HG03103 (cell line): ENCODE results near the gene RCAN2.
A peak's percentile ranks its signal among the peaks of the same experiment; 100 is the strongest.

Experiments
- ATAC-seq: cut with Tn5 transposase; IDR thresholded peaks from one replicate; pipeline ENCODE4 v1.9.1; 2021; ENCODE audit warnings: low read depth; ENCODE audit not compliant: unreplicated experiment

Gene RCAN2

DNA sequence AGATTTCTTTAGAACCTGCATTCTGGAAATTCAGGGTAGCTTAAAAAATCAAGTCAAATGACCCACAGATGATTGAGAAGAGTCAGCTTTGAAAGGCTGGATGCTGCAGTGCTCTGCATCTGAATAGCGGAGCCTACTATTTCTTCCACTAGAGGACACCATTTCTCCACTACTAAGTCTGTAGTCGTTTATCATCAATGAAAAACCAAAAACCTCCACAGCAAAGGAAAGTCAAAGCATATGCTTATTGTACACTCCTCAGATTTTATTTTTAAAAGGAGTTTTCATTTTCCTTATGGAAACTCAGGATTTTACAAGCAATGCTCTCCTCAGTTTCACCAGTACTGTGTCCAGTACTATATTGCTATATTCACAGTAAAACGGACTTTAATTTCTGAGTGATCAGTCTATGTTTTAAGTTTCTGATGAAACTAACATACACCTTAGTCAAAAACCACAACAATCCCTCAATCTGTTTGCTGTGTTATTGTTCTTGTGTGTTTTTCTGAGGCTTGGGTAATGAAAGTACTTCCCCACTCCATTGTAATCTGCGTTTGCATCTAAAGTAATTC is 269.9 kb downstream of the RCAN2 start:
- peak; percentile 43 for ATAC-seq

DNA sequence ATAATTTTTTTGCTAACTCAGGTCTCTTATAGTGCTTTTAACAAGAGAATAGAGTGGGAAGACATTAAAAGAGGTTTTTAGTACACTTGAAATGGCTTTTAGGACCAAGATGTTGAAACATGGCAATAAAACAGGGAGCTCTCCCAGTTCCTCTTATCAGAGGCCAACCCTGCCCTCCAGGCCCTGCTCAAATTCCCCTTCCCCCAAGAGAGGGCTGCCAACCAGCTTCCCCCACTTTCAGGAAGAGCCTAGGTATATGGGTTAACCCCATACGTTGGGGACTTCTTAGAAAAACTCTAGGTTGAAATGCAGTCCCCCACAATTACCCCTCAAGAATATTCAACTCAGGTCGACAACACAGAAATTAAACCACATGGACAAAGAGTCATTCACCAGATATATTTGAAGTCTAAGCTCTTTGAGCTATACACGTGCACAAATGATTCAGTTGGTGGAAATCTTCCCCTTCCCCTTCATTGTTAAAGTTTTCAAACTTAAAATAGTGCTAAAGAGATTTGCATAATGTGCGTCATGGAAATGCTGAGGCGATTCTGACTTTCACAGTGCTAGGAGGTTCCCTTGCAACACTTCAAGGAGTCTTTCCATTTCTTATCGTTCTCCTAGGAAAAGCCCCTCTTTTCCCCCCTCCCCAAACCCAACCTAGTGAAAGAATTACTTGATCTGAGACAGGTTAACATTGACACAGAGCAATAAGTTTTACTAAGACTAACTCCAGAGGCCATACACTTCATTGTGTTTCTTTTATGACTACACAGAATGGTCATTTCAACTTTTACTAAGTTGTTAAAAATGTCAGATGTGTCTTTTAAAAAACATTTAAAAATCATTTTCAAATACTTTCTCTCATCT is 270.7 kb downstream of the RCAN2 start:
- ATAC-seq = peak; percentile 47

GRCh38 chr6:46219661-46220060 is 271.6 kb downstream of the RCAN2 start:
- no peak for ATAC-seq

- no peak for ATAC-seq
These were observed 272.8 kb downstream of the RCAN2 start for GRCh38 chr6:46218457-46218856.

DNA sequence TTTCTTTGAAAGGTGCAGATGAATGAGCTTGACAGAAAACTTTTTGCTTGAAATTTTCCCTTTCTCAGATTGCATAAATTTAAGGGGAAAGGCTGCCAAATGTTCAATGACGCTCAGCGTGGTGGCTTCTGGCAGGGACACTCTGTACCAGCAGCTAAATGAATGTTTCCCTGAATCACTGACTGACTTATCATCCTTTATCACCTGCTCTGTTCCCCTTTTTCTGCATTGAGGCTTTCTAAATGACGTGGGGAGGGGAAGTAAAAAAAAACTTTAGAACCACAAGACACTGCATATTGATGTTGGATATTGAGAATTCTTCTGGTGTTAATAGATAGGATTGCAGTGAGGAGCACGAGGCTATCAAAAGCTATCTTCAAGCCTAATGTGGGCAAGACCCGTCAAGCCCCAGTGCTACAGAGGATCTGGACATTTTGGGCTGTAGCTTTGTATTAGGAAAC is 273.5 kb downstream of the RCAN2 start:
- ATAC-seq = peak; percentile 64

DNA sequence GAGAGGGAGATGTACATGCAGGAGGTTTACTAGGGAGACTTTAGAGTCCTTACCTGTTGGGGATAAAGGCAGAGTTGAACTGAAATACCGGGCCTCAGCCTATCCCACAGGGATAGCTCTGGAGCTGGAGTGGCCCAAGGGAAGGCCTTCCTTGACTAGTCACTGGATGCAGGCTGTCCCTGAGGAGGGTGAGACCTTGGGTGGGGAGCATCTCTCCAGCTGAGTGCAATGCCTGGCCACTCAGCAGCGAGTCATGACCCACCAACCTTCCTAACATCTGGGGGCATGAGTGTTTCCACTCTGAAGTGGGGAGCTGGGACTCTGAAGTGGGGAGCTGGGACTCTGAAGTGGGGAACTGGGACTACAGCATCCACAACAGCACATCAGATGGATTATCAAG is 274.4 kb downstream of the RCAN2 start:
- ATAC-seq = no peak

DNA sequence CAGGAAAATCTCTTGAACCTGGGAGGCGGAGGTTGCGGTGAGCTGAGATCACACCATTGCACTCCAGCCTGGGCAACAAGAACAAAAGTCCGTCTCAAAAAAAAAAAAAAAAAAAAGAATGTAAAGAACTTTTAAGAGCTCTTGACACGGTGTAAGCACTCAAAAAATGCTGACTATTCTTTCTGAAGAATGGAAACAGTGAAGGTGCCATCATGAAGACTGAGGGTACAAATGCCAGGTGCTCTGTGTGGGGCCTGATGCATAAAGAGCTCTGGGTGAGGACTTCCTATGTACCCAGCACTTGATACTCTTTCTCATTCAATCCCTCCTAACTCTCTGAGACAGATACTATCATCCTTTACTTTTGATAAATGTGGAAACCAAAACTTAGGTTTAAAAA is 275.5 kb downstream of the RCAN2 start:
- no peak for ATAC-seq

GRCh38 chr6:46215213-46215612 is 276.0 kb downstream of the RCAN2 start:
- no peak for ATAC-seq

DNA sequence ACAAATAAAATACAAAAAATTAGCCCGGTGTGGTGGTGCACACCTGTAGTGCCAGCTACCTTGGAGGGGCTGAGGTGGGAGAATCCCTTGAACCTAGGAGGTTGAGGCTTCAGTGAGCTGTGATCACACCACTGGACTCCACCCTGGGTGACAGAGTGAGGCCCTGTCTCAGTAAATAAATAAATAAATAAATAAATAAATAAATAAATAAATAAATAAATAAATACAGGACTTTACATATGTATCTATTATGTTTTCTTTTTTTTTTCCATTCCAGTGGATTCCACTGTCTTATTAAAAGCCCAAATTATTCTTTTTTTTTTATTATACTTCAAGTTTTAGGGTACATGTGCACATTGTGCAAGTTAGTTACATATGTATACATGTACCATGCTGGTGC is 279.3 kb downstream of the RCAN2 start:
- ATAC-seq = no peak

- ATAC-seq = no peak
These were observed 281.0 kb downstream of the RCAN2 start for GRCh38 chr6:46210294-46210693.

GRCh38 chr6:46208303-46208702 is 282.9 kb downstream of the RCAN2 start:
- ATAC-seq = no peak

DNA sequence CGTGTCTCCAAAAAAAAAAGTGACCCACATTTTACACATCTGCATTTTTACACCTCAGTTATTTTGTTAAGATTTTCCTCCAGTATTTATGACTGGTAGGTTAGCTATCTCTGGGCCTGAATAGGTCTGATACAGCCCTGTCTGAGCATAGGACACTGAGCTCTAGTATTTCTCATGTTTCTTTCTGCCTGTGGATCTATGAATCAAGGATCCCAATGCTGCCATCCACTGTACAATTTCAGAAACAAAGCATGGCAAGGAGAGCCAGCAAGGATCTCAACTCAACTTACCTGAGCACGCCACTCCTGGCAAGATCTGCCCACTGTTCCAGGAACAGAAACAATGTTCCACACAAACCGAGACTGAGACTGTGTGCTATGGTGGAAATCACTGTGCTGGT is 284.1 kb downstream of the RCAN2 start:
- no peak for ATAC-seq

DNA sequence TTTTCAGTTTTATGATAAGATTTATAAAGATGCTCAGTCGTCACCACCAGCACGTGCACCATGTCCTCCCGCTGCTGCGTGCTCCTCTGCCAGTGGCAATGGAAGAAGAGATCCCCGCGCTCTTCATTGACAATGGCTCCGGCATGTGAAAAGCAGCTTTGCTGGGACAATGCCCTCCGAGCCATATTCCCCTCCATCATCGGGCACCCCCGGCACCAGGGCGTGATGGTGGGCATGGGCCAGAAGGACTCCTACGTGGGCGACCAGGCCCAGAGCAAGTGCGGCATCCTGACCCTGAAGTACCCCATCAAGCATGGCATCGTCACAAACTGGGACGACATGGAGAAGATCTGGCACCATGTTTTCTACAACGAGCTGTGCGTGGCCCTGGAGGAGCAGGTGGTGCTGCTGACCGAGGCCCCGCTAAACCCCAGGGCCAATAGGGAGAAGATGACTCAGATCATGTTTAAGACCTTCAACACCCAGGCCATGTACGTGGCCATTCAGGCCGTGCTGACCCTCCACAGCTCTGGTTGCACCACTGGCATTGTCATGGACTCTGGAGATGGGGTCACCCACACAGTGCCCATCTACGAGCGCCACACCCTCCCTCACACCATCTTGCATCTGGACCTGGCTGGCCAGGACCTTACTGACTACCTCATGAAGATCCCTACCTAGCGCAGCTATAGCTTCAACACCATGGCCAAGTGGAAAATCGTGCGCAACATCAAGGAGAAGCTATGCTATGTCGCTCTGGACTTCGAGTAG is 286.2 kb downstream of the RCAN2 start:
- ATAC-seq = no peak

GRCh38 chr6:46203391-46204177 is 287.7 kb downstream of the RCAN2 start:
- ATAC-seq = no peak

- no peak for ATAC-seq
These were observed 289.5 kb downstream of the RCAN2 start for GRCh38 chr6:46201702-46202101.

GRCh38 chr6:46199387-46199786 is 291.9 kb downstream of the RCAN2 start:
- ATAC-seq = no peak

DNA sequence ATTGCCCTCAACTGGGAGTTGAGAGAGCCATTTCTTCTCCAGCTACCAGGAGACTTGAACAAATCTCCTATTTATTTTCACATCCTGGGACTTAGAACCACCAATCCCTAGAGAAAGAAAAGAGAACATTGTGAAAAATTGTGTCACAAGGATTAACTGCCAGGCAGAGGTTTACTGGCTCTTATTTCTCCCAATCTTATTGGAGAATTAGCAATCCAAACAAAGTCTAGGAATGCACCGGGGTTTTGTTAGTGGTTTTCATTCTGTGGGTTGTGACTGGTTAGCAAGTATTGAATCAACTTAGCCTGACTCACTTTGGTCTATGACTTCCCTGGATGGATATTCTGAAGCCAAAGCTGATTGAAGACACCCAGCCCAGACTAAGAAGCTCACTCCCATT is 299.3 kb downstream of the RCAN2 start:
- no peak for ATAC-seq

DNA sequence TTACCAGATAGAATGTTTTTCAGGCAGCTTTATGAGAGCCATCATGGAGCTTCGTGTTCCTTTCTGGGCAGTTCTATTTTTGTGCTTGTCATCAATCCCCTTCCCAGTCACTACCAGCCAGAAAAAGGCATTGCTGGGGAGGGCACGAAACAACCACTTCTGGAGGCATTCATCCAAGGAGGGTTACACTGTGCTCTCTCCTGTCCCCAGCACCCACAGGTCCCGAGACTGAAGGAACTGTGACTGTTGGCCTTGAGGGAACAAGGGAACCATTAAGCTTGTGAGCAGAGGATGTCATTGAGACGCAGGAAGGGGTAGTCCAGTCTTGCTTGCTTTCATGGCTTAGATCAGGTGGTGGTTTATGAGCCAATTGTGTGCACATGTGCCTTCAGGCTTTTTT is 300.4 kb downstream of the RCAN2 start:
- ATAC-seq = no peak

- no peak for ATAC-seq
These were observed 301.5 kb downstream of the RCAN2 start for GRCh38 chr6:46189726-46190125.

DNA sequence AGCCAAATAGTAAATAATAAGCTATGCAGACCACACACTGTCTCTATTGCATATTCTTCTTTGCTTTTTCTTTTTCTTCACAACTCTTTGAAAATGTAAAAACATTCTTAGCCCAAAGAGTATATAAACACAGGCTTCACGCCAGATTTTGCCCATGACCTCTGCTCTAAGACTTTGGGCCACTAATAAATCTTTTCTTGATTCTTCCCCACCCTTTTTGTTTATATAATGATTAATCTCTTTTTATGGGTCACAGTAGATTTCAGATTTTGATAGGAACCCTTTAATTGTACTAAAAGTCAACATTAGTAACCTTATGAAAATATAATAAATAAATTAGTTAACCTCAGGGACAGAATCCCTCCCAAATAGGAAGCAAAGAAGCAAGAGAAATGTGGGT is 304.7 kb downstream of the RCAN2 start:
- ATAC-seq = no peak

DNA sequence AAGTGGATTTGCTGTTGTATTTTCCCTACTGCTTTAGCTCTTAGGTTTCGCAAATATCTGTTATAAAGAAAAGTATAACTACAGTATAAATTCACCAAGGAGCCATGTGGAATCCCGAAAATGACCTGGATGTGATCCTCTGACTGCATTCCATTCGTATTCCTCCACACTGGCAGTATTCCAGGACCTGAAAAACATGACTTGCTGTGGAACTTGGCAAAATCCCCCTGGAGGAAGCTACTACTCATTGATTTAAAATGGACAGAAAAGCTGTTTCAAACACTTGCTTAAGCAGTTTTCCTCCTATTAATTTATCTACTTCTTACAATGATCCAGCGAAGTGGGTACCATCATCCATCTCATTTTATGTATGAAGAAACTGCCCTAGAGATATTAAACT is 307.1 kb downstream of the RCAN2 start:
- ATAC-seq = no peak
